GM23338 (cell line): ENCODE results near the gene TGOLN2.

ENCODE experiments used
- STAT1 ChIP-seq: IDR thresholded peaks from one replicate; pipeline ENCODE4 v1.6.1; 2016; ENCODE audit warnings: antibody characterized with exemption; ENCODE audit not compliant: unreplicated experiment
- TF ChIP-seq, protein P1 (sequence below), 2 experiments: fragments of 200-600 bp in 1 of 2; sonication (generic) in 1 of 2; conservative IDR thresholded peaks; 2 replicates each; pipeline versions ENCODE4 v1.5.1 to v1.6.1; 2016 to 2017; ENCODE audit warnings: antibody characterized with exemption in 2 of 2, low read depth in 2 of 2, mild to moderate bottlenecking in 2 of 2, moderate library complexity in 1 of 2
- TF ChIP-seq, protein P2 (sequence below): IDR thresholded peaks from one replicate; pipeline ENCODE4 v1.6.1; 2018; ENCODE audit warnings: antibody characterized with exemption; ENCODE audit not compliant: unreplicated experiment

DNA sequence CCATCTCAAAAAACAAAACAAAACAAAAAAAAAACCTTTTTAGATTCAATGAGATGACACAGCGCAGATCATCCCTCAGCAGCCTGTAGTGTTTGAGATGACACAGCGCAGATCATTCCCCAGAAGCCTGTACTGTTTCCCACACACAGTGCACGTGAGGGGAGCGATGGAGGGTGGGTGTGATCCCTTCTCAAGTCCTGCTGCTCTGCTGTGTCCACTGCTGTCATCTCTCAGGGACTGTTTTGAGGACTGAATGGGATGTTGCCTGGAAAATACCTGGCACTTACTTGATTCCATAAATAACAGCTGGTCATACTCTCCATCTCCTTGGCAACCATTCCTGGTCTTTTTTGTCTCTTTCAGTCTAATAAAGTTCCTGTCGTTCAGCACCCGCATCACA is 25.7 kb downstream of the TGOLN2 start:
- TF ChIP-seq, protein P1, sequence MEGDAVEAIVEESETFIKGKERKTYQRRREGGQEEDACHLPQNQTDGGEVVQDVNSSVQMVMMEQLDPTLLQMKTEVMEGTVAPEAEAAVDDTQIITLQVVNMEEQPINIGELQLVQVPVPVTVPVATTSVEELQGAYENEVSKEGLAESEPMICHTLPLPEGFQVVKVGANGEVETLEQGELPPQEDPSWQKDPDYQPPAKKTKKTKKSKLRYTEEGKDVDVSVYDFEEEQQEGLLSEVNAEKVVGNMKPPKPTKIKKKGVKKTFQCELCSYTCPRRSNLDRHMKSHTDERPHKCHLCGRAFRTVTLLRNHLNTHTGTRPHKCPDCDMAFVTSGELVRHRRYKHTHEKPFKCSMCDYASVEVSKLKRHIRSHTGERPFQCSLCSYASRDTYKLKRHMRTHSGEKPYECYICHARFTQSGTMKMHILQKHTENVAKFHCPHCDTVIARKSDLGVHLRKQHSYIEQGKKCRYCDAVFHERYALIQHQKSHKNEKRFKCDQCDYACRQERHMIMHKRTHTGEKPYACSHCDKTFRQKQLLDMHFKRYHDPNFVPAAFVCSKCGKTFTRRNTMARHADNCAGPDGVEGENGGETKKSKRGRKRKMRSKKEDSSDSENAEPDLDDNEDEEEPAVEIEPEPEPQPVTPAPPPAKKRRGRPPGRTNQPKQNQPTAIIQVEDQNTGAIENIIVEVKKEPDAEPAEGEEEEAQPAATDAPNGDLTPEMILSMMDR (conservative IDR thresholded peaks at IDR 0.05; ENCODE audit: low read depth in 2 of 2) = no peak
- TF ChIP-seq, protein P2, sequence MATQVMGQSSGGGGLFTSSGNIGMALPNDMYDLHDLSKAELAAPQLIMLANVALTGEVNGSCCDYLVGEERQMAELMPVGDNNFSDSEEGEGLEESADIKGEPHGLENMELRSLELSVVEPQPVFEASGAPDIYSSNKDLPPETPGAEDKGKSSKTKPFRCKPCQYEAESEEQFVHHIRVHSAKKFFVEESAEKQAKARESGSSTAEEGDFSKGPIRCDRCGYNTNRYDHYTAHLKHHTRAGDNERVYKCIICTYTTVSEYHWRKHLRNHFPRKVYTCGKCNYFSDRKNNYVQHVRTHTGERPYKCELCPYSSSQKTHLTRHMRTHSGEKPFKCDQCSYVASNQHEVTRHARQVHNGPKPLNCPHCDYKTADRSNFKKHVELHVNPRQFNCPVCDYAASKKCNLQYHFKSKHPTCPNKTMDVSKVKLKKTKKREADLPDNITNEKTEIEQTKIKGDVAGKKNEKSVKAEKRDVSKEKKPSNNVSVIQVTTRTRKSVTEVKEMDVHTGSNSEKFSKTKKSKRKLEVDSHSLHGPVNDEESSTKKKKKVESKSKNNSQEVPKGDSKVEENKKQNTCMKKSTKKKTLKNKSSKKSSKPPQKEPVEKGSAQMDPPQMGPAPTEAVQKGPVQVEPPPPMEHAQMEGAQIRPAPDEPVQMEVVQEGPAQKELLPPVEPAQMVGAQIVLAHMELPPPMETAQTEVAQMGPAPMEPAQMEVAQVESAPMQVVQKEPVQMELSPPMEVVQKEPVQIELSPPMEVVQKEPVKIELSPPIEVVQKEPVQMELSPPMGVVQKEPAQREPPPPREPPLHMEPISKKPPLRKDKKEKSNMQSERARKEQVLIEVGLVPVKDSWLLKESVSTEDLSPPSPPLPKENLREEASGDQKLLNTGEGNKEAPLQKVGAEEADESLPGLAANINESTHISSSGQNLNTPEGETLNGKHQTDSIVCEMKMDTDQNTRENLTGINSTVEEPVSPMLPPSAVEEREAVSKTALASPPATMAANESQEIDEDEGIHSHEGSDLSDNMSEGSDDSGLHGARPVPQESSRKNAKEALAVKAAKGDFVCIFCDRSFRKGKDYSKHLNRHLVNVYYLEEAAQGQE = no peak
- no peak for TF ChIP-seq STAT1
